ENCODE measurements around the gene G0S2.
"Not testable (repeated sequence)": the region's sequence is repeated elsewhere in the genome, so short reads cannot be mapped to it uniquely, and the experiment has no call there.

The G0S2 gene

DNA sequence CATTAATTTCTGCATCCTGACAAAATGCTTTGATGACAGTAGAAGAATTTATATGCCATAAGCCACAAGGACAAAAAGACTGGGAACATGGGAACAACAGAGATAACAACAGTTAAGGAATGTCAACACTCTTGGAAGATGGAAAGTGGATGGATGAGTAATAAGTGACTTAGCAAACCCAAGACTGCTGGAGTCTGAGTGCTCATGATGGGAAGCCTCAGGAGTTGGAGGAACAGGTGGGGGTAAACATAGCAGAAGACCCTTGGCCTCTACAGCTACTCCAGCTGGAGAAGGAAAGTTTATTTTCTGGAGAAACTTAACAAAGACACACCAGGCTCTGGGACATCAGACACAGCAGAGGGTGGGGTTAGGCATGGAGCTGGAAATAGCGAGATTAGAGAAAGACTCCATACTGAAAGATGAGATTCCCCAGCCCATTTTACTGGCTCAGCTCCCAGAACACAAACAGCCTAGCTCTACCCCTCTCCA lies 13.6 kb downstream of the G0S2 start:
- H3K4me3 ChIP-seq (ENCODE audit: low read depth, low read length): no peak overlapping the region
- H3K36me3 ChIP-seq (ENCODE audit: insufficient read depth, low read length): no peaks in the 10 kb centered on the region
- H2AFZ ChIP-seq (ENCODE audit: low read length, unreplicated experiment): no peak overlapping the region
- no peaks in the 10 kb centered on the region for H3K79me2 ChIP-seq (ENCODE audit: control insufficient read depth, insufficient read depth, low read length, unreplicated experiment)
- no peaks in the 10 kb centered on the region for H3K27me3 ChIP-seq (ENCODE audit: insufficient read depth, low read length)
- peaks cover 31% of the 10 kb centered on the region for H3K4me1 ChIP-seq (ENCODE audit: control insufficient read depth, insufficient read depth, low read length, unreplicated experiment)
- peak overlapping the region; percentile 42 for H3K27ac ChIP-seq (ENCODE audit: low read depth, low read length)

DNA sequence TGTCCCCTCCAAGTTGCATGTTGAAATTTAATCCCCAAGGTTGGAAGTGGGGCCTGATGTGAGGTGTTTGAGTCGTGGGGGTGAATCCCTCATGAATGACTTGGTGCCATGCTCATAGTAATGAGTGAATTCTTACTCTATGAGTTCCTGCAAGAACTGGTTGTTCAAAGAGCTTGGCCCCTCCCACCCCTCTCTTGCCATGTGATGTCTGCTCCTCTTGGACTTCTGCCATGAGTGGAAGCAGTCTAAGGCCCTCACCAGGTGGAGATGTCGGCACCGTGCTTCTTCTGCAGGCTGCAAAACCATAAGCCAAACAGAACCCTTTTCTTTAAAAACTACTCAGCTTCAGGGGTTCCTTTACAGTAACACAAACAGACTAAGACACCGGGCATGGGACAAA lies 14.3 kb downstream of the G0S2 start:
- H3K4me3 ChIP-seq (ENCODE audit: low read depth, low read length): no peak overlapping the region
- H2AFZ ChIP-seq (ENCODE audit: low read length, unreplicated experiment): no peak overlapping the region
- no peaks in the 10 kb centered on the region for H3K79me2 ChIP-seq (ENCODE audit: control insufficient read depth, insufficient read depth, low read length, unreplicated experiment)
- H3K4me1 ChIP-seq (ENCODE audit: control insufficient read depth, insufficient read depth, low read length, unreplicated experiment): peaks cover 31% of the 10 kb centered on the region
- no peaks in the 10 kb centered on the region for H3K36me3 ChIP-seq (ENCODE audit: insufficient read depth, low read length)
- H3K27me3 ChIP-seq (ENCODE audit: insufficient read depth, low read length): no peaks in the 10 kb centered on the region
- H3K27ac ChIP-seq (ENCODE audit: low read depth, low read length): peak overlapping the region; percentile 42

DNA sequence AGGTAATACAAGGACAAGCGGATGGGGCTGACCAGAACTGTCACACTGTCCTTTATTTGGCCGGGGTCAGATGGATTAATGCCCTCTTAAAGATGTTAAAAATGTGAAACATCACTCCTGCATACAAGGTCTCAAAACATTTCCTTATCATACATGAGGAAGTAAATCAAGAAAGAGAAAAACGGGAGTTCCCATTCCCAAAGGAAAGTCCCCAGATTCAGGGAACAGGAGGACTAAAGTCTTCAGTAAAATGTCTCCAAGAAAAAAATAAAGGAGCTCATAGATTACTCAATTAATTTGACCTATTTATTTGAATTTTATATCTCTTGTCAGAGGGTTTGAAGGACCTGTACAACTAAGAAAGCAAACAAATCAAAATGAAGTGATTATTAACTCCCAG lies 16.0 kb downstream of the G0S2 start:
- Histone ChIP-seq H3K36me3 (ENCODE audit: insufficient read depth, low read length) (no peaks in the 10 kb centered on the region), H3K4me1 (ENCODE audit: control insufficient read depth, insufficient read depth, low read length, unreplicated experiment) (peaks cover 31% of the 10 kb centered on the region), H2AFZ (ENCODE audit: low read length, unreplicated experiment) (no peak overlapping the region), H3K27ac (ENCODE audit: low read depth, low read length) (no peak overlapping the region), H3K79me2 (ENCODE audit: control insufficient read depth, insufficient read depth, low read length, unreplicated experiment) (no peaks in the 10 kb centered on the region), H3K27me3 (ENCODE audit: insufficient read depth, low read length) (no peaks in the 10 kb centered on the region), H3K4me3 (ENCODE audit: low read depth, low read length) (no peak overlapping the region)

DNA sequence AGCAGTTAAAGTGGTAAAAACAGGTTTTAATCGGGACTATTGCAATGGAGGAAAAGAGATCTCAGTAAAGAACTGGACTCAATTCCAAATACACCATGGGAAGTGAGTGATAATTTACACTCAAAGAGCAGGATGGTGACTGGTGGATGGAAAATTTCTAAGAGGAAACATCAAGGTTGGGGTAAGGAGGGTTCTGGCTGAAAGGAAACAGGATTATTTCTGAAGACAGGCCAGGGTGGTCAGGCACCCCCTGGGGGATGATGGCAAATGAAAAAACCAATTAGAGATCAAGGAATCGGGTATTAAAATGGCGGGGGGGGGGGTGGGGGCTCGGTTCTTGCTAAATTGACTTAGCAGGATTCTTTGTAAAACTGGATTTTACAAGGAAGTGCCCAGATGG lies 17.1 kb downstream of the G0S2 start:
- Histone ChIP-seq H3K36me3 (ENCODE audit: insufficient read depth, low read length) (no peaks in the 10 kb centered on the region), H3K4me3 (ENCODE audit: low read depth, low read length) (no peak overlapping the region), H3K79me2 (ENCODE audit: control insufficient read depth, insufficient read depth, low read length, unreplicated experiment) (no peaks in the 10 kb centered on the region), H2AFZ (ENCODE audit: low read length, unreplicated experiment) (peak overlapping the region; percentile 44), H3K27ac (ENCODE audit: low read depth, low read length) (no peak overlapping the region; the same call in 1 of the 2 replicates), H3K4me1 (ENCODE audit: control insufficient read depth, insufficient read depth, low read length, unreplicated experiment) (peaks cover 36% of the 10 kb centered on the region), H3K27me3 (ENCODE audit: insufficient read depth, low read length) (no peaks in the 10 kb centered on the region)

DNA sequence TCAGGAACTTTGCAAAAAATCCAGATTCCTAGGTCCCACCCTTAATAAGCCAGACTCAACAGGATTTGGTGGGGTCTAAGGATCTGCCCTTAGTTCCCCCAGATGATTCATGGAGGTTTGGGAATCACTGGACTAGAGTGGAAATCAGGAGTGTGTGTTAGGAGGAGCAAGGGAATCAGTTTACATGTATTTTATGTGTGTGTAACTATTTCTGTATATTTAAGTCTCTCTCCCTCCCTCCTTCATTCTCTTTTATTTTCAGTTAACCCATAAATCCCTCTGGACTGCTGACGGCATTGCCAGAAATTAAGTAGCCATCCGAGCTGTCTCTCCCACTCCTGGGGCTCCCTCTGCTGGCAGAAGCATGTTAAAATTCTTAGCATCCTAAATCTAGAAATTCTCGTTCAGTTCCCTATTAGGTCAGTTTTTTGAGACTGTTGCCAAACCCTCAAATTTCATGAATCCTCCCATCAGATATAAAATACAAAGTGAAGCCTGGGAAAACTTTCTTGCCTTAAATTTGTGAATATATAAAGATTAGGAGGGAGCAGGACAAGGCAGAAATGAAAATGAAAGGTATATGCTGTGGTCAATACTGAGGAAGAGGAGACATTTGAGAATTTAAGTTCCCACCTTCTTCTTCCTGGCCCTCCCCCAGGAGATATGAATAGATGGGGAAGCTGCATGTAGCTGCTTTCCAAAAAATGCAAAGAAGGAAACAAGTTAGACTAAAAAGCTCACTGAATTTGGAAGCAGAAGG lies 17.7 kb downstream of the G0S2 start:
- Histone ChIP-seq H3K79me2 (ENCODE audit: control insufficient read depth, insufficient read depth, low read length, unreplicated experiment) (no peaks in the 10 kb centered on the region), H3K4me1 (ENCODE audit: control insufficient read depth, insufficient read depth, low read length, unreplicated experiment) (peaks cover 34% of the 10 kb centered on the region), H2AFZ (ENCODE audit: low read length, unreplicated experiment) (peak overlapping the region; percentile 51), H3K27me3 (ENCODE audit: insufficient read depth, low read length) (no peaks in the 10 kb centered on the region), H3K27ac (ENCODE audit: low read depth, low read length) (no peak overlapping the region), H3K4me3 (ENCODE audit: low read depth, low read length) (no peak overlapping the region), H3K36me3 (ENCODE audit: insufficient read depth, low read length) (no peaks in the 10 kb centered on the region)

DNA sequence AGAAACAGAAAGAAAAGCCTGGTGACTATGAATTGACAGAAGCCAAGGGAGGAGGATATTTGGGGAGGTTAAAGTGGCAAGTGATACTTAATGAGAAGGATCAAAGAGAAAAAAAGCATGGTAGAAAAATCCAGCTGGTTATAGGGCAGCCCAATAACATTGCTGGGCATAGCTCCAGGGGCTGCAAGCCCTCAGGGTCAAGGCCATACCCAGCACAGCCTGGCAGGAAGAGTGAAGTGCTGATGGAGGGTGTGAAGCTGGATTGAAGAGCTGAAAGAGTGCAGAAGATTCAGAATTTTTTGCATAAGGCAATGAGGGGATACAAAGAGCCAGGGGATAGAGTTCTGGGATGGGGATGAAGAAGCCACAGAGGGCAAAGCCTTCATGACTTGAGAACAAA lies 21.5 kb downstream of the G0S2 start:
- Histone ChIP-seq H3K27ac (ENCODE audit: low read depth, low read length) (no peak overlapping the region), H3K79me2 (ENCODE audit: control insufficient read depth, insufficient read depth, low read length, unreplicated experiment) (no peaks in the 10 kb centered on the region), H3K27me3 (ENCODE audit: insufficient read depth, low read length) (no peaks in the 10 kb centered on the region), H2AFZ (ENCODE audit: low read length, unreplicated experiment) (no peak overlapping the region), H3K4me3 (ENCODE audit: low read depth, low read length) (no peak overlapping the region), H3K4me1 (ENCODE audit: control insufficient read depth, insufficient read depth, low read length, unreplicated experiment) (peaks cover 11% of the 10 kb centered on the region), H3K36me3 (ENCODE audit: insufficient read depth, low read length) (no peaks in the 10 kb centered on the region)

DNA sequence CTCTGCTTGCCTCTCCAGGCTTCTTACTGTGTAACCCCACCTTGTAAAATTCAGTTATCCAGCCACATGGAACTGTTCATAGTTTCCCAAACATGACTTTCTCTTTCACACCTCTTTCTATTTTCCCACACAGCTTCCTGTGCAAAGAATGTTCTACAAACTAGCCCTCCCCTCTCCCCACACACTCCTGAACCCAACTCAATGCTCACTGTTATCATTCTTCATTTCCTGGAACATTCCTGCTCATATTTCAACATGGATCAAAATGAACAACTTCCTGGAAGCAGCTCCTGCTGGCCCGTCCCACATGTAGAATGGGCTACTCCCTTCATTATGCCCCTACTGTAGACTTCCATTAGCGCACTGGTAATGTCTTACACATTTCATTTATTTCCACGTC lies 21.9 kb downstream of the G0S2 start:
- Histone ChIP-seq H2AFZ (ENCODE audit: low read length, unreplicated experiment) (no peak overlapping the region), H3K27ac (ENCODE audit: low read depth, low read length) (no peak overlapping the region), H3K27me3 (ENCODE audit: insufficient read depth, low read length) (no peaks in the 10 kb centered on the region), H3K4me3 (ENCODE audit: low read depth, low read length) (no peak overlapping the region), H3K79me2 (ENCODE audit: control insufficient read depth, insufficient read depth, low read length, unreplicated experiment) (no peaks in the 10 kb centered on the region), H3K4me1 (ENCODE audit: control insufficient read depth, insufficient read depth, low read length, unreplicated experiment) (peaks cover 9% of the 10 kb centered on the region), H3K36me3 (ENCODE audit: insufficient read depth, low read length) (no peaks in the 10 kb centered on the region)

DNA sequence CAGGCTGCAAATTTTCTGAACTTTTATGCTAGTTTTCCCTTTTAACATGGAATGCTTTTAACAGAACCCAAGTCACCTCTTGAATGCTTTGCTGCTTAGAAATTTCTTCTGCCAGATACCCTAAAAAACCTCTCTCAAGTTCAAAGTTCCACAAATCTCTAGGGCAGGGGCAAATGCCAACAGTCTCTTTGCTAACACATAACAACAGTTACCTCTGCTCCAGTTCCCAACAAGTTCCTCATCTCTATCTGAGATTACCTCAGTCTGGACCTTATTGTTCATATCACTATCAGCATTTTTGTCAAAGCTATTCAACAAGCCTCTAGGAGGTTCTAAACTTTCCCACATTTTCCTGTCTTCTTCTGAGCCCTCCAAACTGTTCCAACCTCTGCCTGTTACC lies 25.5 kb downstream of the G0S2 start:
- not testable (repeated sequence) for H3K79me2 ChIP-seq (ENCODE audit: control insufficient read depth, insufficient read depth, low read length, unreplicated experiment); H3K27me3 ChIP-seq (ENCODE audit: insufficient read depth, low read length); H3K27ac ChIP-seq (ENCODE audit: low read depth, low read length); H2AFZ ChIP-seq (ENCODE audit: low read length, unreplicated experiment); H3K36me3 ChIP-seq (ENCODE audit: insufficient read depth, low read length); H3K4me3 ChIP-seq (ENCODE audit: low read depth, low read length)
- peaks cover 13% of the 10 kb centered on the region for H3K4me1 ChIP-seq (ENCODE audit: control insufficient read depth, insufficient read depth, low read length, unreplicated experiment)

DNA sequence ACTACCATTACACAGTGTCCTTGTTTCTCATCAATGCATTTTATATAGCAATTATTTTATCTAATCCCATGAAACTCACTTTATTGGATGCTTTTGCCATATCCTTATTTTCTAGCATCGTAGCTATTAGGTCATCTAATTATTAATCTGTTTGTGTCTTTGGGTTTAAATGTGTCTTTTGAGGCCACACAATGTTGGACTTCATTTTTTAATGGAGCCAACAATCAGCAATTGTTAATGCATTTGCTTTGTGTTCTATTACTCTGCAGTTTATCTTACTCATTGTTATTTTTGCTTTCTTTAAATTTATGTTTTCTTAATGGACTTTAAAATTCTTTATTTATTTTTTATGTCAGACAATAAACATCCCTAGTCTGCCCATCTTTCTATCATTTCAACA lies 27.6 kb downstream of the G0S2 start:
- Histone ChIP-seq H3K27ac (ENCODE audit: low read depth, low read length) (no peak overlapping the region), H3K79me2 (ENCODE audit: control insufficient read depth, insufficient read depth, low read length, unreplicated experiment) (no peaks in the 10 kb centered on the region), H3K36me3 (ENCODE audit: insufficient read depth, low read length) (no peaks in the 10 kb centered on the region), H3K27me3 (ENCODE audit: insufficient read depth, low read length) (no peaks in the 10 kb centered on the region), H3K4me1 (ENCODE audit: control insufficient read depth, insufficient read depth, low read length, unreplicated experiment) (peaks cover 19% of the 10 kb centered on the region), H2AFZ (ENCODE audit: low read length, unreplicated experiment) (no peak overlapping the region), H3K4me3 (ENCODE audit: low read depth, low read length) (no peak overlapping the region)

DNA sequence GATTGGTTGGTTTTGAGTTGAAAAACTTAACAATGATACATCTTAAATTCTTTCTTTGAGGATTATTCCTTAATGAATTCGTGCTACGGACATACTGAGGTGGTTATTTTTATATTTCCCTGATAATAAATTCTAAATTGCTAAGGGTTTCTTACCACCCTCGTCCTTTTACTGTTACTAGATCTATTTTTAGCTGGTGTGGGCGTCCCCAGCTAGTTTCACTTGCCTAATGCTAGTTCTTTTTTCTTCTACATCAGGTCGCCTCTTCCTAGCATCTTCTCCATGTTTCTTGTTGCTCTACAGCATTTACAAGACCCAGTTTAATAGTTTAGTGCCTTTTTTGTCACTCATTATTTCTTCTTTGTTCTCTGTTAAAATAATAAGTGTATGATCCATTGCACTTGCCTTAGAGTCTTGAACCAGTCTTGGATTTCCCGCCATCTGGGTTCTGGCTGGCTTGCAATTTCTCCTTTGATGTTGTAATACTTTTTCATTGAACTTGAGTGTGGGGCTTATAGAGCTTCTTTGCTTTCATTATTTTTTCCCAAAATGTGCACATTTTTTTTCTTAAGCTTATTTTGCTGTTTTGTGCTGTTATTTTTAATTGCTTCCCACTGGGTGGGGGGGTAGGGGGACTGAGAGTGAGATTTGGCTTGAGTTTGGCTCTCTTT lies 28.8 kb downstream of the G0S2 start:
- peaks cover 19% of the 10 kb centered on the region for H3K4me1 ChIP-seq (ENCODE audit: control insufficient read depth, insufficient read depth, low read length, unreplicated experiment)
- H3K4me3 ChIP-seq (ENCODE audit: low read depth, low read length): no peak overlapping the region
- no peak overlapping the region for H3K27ac ChIP-seq (ENCODE audit: low read depth, low read length)
- H3K36me3 ChIP-seq (ENCODE audit: insufficient read depth, low read length): no peaks in the 10 kb centered on the region
- H3K27me3 ChIP-seq (ENCODE audit: insufficient read depth, low read length): no peaks in the 10 kb centered on the region
- H2AFZ ChIP-seq (ENCODE audit: low read length, unreplicated experiment): no peak overlapping the region
- H3K79me2 ChIP-seq (ENCODE audit: control insufficient read depth, insufficient read depth, low read length, unreplicated experiment): no peaks in the 10 kb centered on the region

DNA sequence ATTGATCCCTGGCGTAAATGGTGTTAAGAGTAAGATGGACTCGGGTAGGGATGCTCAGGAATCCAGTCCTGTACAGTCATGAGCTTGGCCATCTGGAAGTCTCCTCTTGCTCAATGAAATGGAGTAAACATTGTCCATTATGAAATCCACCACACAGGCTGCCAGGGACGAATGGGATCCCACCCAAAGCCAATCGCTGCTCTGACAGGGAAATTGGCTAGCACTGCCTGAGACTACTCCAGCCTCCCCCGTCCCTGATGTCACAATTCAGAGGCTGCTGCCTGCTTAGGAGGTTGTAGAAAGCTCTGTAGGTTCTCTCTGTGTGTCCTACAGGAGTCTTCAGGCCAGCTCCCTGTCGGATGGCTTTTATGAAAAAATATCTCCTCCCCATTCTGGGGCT lies 29.4 kb downstream of the G0S2 start, which contains the start of gene HSD11B1:
Gene HSD11B1 (plus strand): TSS at position 263 of the 400 bp plus-strand sequence. CDS start 97 bp downstream, at position 360.
- H3K4me3 ChIP-seq (ENCODE audit: low read depth, low read length): no peak within 1 kb of the TSS
- no peaks in the 10 kb centered on the region for H3K79me2 ChIP-seq (ENCODE audit: control insufficient read depth, insufficient read depth, low read length, unreplicated experiment)
- H3K27me3 ChIP-seq (ENCODE audit: insufficient read depth, low read length): no peaks in the 10 kb centered on the region

More for the DNA sequence above, 29.4 kb downstream of the G0S2 start, which contains the start of gene HSD11B1:
- Histone ChIP-seq H3K27ac (ENCODE audit: low read depth, low read length) (no peak within 1 kb of the TSS), H3K36me3 (ENCODE audit: insufficient read depth, low read length) (no peaks in the 10 kb centered on the region), H3K4me1 (ENCODE audit: control insufficient read depth, insufficient read depth, low read length, unreplicated experiment) (peaks cover 19% of the 10 kb centered on the region), H2AFZ (ENCODE audit: low read length, unreplicated experiment) (no peak within 1 kb of the TSS)

All from ACC112 (cell line).